HG03108 (cell line): ENCODE measurements around the gene GPR35.
"Not testable (repeated sequence)": the region's sequence is repeated elsewhere in the genome, so short reads cannot be mapped to it uniquely, and the experiment has no call there.

ENCODE experiments used
- ATAC-seq: cut with Tn5 transposase; IDR thresholded peaks from one replicate; pipeline ENCODE4 v1.9.1; 2021; ENCODE audit warnings: moderate library complexity; ENCODE audit not compliant: unreplicated experiment

Gene GPR35

GRCh38 chr2:240601831-240602160, 23.5 kb upstream of the GPR35 start:
- no peak for ATAC-seq

GRCh38 chr2:240602266-240603050, 22.8 kb upstream of the GPR35 start:
- no peak for ATAC-seq

- ATAC-seq: no peak
Observed at GRCh38 chr2:240603081-240603835, 22.0 kb upstream of the GPR35 start.

GRCh38 chr2:240603846-240604245, 21.4 kb upstream of the GPR35 start:
- ATAC-seq: no peak

GRCh38 chr2:240604291-240604938, 20.9 kb upstream of the GPR35 start:
- no peak for ATAC-seq

GRCh38 chr2:240604939-240605716, 20.2 kb upstream of the GPR35 start:
- no peak for ATAC-seq

- no peak for ATAC-seq
Observed at GRCh38 chr2:240605867-240606743, 19.2 kb upstream of the GPR35 start.

- ATAC-seq: no peak
Observed at GRCh38 chr2:240611601-240612210, 13.6 kb upstream of the GPR35 start.

- ATAC-seq: no peak
Observed at GRCh38 chr2:240613781-240614180, 11.5 kb upstream of the GPR35 start.

- no peak for ATAC-seq
Observed at GRCh38 chr2:240614391-240614790, 10.9 kb upstream of the GPR35 start.

GRCh38 chr2:240615396-240615795, 9.9 kb upstream of the GPR35 start:
- ATAC-seq: no peak

GRCh38 chr2:240615820-240616547, 9.3 kb upstream of the GPR35 start:
- ATAC-seq: no peak

GRCh38 chr2:240616860-240617666, 8.2 kb upstream of the GPR35 start:
- ATAC-seq: not testable (repeated sequence)

GRCh38 chr2:240618776-240619175, 6.5 kb upstream of the GPR35 start:
- ATAC-seq: no peak

- ATAC-seq: no peak
Observed at GRCh38 chr2:240619506-240620148, 5.7 kb upstream of the GPR35 start.

- no peak for ATAC-seq
Observed at GRCh38 chr2:240620149-240620731, 5.0 kb upstream of the GPR35 start.

- ATAC-seq: no peak
Observed at GRCh38 chr2:240620859-240621258, 4.4 kb upstream of the GPR35 start.

- ATAC-seq: no peak
Observed at GRCh38 chr2:240622060-240622411, 3.2 kb upstream of the GPR35 start.
